PC-3 (cell line): ENCODE data around the gene NSA2.

ENCODE experiments used
- CTCF ChIP-seq: fragments of 300-600 bp; sonication (generic); conservative IDR thresholded peaks from 2 replicates; pipeline ENCODE4 v1.5.1; 2017; ENCODE audit warnings: antibody characterized with exemption, low read depth, mild to moderate bottlenecking, low read length
- EZH2 ChIP-seq: fragments of 300-600 bp; sonication (generic); IDR thresholded peaks from one replicate; pipeline ENCODE4 v1.6.1; 2017; ENCODE audit warnings: antibody characterized with exemption, mild to moderate bottlenecking, low read length; ENCODE audit not compliant: unreplicated experiment

GRCh38 chr5:74772359-74772758, 5.3 kb downstream of the NSA2 start:
- TF ChIP-seq EZH2 (no peak), CTCF (no peak)
